ENCODE data around the gene TGFBR3L. TPM values are rescaled to one million over a fixed set of nuclear protein-coding genes. Genes with fewer than 3 reads are reported as not detected.

TGFBR3L gene
- total RNA-seq, 1 experiment from 2014 or later = 4.1 TPM

- Mint-ChIP-seq H3K4me3 (peak overlapping the region; percentile 62), H3K27me3 (ENCODE audit: low read depth) (peaks cover 54% of the 10 kb centered on the region), H3K36me3 (no peaks in the 10 kb centered on the region), H3K4me1 (peaks cover 19% of the 10 kb centered on the region), H3K9me3 (no peaks in the 10 kb centered on the region), H3K27ac (peak overlapping the region; percentile 98)
- CTCF ChIA-PET = interaction anchor here (0.7 to 3.8 kb wide), 4 partner anchors 9 to 265 kb away, joined by 3 to 21 read pairs (median 4); no protein-coding TSS in a partner anchor
- peak; percentile 1 for ATAC-seq
- DNase-seq (ENCODE audit: low spot score) = peak; percentile 95
- TF ChIP-seq ZNF232 (CRISPR knock-in tag; IDR thresholded peaks at IDR 0.05) (no peak), SP1 (CRISPR knock-in tag; conservative IDR thresholded peaks at IDR 0.05) (peak; percentile 64; the same call in 1 of the 2 replicates), SOX15 (CRISPR knock-in tag; IDR thresholded peaks at IDR 0.05) (no peak), USF2 (CRISPR knock-in tag; IDR thresholded peaks at IDR 0.05) (no peak), ZNF532 (CRISPR knock-in tag; IDR thresholded peaks at IDR 0.05; ENCODE audit: borderline replicate concordance) (no peak)
- POLR2A ChIA-PET = interaction anchor here (1.0 kb wide), 1 partner anchor 9 kb away, joined by 7 read pairs; no protein-coding TSS in a partner anchor
Measured at GRCh38 chr19:7870571-7871436, 43.8 kb upstream of the TGFBR3L start.

- H3K27ac Mint-ChIP-seq = peak overlapping the region; percentile 98
- no peaks in the 10 kb centered on the region for H3K36me3 Mint-ChIP-seq
- DNase-seq (ENCODE audit: low spot score) (peak; percentile 100), ATAC-seq (peak; percentile 12)
- H3K9me3 Mint-ChIP-seq = no peaks in the 10 kb centered on the region
- H3K4me3 Mint-ChIP-seq = peak overlapping the region; percentile 62
- TF ChIP-seq ZNF396 (CRISPR knock-in tag; IDR thresholded peaks at IDR 0.05; ENCODE audit: borderline replicate concordance) = no peak
- TF ChIP-seq SP1 (CRISPR knock-in tag; conservative IDR thresholded peaks at IDR 0.05) = peak; percentile 91
- no peak for TF ChIP-seq AR (CRISPR knock-in tag; IDR thresholded peaks at IDR 0.05)
- TF ChIP-seq MLX (CRISPR knock-in tag; IDR thresholded peaks at IDR 0.05) = no peak
- TF ChIP-seq FOXP1 (CRISPR knock-in tag; IDR thresholded peaks at IDR 0.05; ENCODE audit: borderline replicate concordance) = peak; percentile 48; the same call in 1 of the 2 replicates
- ChIA-PET CTCF (interaction anchor here (0.7 to 3.8 kb wide), 6 partner anchors 10 to 130 kb away, joined by 3 to 21 read pairs (median 4); partner anchors contain the start of genes MAP2K7 and SNAPC2), POLR2A (interaction anchor here (1.0 kb wide), 1 partner anchor 10 kb away, joined by 7 read pairs; no protein-coding TSS in a partner anchor)
- H3K4me1 Mint-ChIP-seq = peaks cover 19% of the 10 kb centered on the region
- peaks cover 53% of the 10 kb centered on the region for H3K27me3 Mint-ChIP-seq (ENCODE audit: low read depth)
Measured at GRCh38 chr19:7871437-7872305, 43.0 kb upstream of the TGFBR3L start.
